ENCODE results near the gene PPFIA1.

Gene PPFIA1

DNA sequence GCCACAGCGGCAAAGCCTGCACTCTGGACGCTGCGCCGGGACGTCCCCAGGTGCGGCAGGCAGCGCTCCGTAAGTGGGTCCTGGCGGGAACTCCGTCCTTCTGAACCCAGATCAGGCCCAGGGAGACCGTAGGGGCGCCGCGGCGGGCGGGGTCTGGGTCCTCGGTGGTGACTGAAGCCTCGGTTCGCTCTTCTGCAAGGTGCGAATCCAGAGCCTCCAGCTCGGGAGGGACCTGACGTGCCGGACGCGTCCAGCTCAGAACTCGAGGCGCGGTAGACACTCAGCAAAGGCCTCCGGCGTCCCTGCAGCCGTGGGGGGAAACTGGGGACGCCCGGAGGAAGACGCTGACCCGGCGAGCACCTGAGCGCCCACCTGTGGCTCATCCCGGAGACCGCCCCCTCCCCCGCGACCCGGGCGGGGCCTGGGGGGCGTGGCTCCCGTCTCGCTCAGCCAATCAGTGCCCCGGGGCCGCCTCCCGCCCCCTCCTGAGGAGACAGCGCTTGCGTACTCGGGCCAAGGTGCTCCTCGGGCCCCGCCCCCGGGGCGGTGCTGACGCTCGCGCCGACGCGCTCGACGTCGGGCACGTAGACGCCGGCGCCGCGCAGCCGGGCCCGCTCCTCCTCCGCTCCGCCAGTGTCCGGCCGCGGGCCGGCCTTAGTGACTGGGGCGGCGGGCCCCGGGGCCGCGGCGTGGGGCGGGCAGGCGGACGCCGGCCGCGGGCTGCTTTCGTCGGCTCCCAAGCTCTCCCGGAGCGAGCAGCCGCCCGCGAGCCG is at the start of gene PPFIA1:
PPFIA1 (plus strand) TSS at position 587 of the 773 bp plus-strand sequence. CDS start 1,483 bp downstream, outside the sequence.
- peak; percentile 57 for DNase-seq

GRCh38 chr11:70220920-70221319 is 49.6 kb upstream of the PPFIA1 start:
- DNase-seq: no peak

DNA sequence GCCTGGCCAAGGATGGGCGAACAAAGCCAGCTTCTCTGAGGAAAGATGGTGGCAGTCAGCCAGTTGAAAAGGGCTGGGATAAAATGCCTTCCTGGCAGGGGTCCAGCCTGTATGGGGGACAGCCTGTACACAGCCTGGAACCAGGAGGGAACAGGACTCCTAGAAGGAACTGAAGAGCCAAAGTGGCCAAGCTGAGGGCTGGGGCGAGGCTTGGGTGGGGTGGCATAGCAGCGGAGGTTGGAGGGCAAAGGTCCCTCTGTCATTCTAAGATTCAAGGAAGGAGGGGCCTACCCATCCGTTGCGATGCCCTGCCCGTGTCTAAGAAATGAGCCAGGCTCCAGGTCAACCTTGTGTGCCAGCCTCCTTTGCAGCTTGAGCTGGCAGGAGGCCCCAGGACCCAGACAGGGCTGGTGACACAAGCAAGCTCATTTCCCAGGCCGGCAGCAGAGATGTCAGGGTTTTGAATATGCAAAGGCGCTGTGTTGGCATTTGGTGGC is 44.8 kb upstream of the PPFIA1 start:
- no peak for DNase-seq

GRCh38 chr11:70226183-70226582 is 44.3 kb upstream of the PPFIA1 start:
- no peak for DNase-seq

DNA sequence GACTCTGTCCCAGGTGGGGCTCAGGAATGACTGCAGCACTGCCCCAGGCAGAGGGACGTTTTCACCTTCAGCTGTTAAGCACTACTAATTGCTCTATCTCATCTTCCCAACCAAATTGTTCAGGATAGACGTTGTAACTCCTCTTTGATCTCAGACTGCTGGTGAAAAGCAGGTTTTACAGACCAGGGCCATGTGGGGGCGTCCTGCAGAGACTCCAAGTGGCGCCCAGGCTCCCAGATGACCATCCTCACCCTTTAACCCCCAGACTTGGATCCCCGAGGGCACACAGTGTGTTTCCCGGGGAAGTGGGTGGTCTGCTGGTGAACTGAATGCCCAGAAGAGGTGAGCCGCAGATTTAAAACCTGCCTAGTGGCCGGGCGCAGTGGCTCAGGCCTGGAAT is 43.5 kb upstream of the PPFIA1 start:
- DNase-seq: no peak

- DNase-seq: no peak
Measured at GRCh38 chr11:70229737-70230136, 40.8 kb upstream of the PPFIA1 start.

DNA sequence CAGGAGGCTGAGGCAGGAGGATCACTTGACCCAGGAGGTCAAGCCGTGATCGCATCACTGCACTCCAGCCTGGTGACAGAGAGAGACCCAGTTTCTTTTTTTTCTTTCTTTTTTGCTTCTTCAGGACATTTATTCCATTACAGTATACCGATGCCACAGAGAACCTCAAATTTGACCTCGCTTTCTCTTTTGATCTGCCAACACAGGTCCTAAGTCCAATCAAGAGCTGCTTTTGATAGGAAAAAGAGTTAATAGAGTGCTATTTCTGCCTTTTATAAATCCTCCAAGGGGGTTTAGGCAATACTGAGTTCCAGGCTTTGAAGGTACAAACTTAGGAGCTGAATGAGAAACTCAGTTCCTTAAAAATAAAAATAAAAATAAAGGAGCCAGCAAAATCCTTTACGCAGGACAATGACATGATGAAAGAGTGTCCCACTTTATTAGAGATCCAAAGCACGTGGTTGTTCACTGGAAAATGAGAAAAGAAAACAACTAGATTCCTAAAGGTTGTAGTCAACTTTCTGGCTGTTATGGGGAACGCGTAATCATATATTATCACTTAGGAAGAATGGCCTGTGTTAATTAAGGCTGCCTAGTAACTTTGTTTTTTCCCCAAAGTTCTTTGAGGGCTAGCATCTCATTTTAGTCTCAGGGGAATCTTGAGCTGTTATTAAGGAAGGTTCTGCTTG is 40.2 kb upstream of the PPFIA1 start:
- DNase-seq: no peak

GRCh38 chr11:70230840-70231710 is 39.4 kb upstream of the PPFIA1 start:
- DNase-seq: no peak

DNA sequence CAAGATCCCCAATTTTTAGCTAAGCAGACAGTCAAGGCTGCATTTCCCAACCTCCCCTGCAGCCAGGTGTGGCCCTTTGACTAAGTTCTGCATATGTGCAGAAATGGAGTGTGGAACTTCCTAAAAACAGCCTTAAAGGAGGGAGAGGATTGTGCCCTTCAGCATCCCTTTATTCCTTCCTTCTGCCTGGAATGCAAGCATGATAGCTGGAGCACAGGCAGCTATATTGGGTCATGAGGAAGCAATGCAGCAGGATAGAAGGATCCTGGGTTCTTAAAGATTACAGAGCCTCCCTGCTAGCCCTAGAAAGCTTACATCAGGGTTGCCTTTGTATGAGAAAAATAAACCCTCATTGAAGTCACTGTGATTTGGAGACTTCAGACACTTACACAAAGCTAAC is 37.5 kb upstream of the PPFIA1 start:
- no peak for DNase-seq

DNA sequence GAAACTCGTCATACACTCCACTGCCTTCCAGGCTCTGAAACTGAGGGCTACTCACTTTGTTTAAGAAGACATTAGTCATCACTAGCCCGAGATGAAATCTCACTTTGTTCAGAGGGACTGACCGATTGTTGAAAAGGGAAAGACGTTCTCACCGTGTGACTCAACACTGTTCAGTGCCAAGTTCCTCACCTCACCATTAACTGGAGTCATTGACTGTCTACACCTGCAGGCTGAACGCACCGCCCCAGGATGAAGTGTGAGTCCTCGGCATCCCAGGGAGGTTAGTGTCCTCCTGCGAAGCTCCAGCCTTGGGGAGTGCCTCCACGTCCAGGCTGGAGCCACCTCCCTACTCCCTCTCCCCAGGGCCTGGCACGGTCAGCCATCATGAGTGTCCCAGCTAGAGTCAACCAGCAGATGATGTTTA is 37.0 kb upstream of the PPFIA1 start:
- DNase-seq: no peak

DNA sequence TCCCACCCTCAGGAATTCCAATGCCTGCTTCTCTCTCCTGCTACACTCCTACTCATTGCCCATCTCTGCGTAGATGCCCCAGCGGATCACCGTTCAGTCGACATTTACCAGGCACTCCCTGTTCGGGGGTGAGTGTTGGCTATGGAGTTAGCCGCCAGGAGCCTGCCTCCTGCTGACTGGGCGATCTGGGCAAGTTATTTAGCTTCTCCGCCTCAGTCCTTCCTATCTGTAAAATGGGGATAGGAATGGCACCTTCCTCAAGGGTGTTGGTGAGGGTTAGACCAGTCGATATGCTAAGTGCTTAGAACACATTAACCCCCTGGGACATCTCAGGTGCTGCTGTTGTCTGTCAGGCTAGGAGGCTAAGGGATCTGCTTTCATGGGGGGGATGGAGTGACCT is 36.5 kb upstream of the PPFIA1 start:
- DNase-seq: no peak

GRCh38 chr11:70240337-70240736 is 30.2 kb upstream of the PPFIA1 start:
- DNase-seq: no peak

DNA sequence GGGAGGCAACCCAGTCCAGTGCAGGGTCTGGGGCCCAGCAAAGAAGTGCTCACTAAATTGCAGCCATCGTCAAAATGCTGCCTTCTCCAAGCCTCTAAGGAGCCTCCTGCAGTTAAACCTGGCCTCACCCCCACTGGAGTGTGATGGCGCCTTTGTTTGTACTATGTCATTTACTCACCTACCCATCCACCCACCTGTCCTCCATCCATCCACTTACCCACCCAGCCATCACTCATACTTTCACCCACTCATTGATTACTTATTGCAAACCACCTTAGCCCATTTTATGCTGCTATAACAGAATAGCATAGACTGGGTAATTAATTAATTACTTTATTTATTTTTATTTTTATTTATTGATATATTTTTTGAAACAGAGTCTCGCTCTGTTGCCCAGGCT is 28.8 kb upstream of the PPFIA1 start:
- DNase-seq: no peak

DNA sequence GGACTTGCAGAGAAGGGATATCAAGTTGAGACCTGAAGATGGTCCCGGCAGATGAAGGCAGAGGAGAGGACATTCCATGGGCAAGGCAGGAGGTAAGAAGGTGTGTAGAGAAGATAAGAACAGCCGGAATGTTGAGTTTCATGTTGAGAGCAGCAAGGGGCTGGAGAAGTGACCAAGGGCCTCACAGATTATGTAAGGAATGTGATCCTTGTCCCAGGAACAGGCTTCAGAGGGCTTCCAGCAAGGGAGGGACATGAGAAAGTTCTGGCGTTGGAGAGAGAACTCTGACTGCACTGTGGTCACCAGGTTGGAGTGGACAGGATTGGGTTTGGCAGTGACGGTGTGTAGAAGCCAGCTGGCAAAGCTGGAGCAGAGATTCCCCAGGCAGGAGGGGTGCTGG is 27.6 kb upstream of the PPFIA1 start:
- DNase-seq: no peak

DNA sequence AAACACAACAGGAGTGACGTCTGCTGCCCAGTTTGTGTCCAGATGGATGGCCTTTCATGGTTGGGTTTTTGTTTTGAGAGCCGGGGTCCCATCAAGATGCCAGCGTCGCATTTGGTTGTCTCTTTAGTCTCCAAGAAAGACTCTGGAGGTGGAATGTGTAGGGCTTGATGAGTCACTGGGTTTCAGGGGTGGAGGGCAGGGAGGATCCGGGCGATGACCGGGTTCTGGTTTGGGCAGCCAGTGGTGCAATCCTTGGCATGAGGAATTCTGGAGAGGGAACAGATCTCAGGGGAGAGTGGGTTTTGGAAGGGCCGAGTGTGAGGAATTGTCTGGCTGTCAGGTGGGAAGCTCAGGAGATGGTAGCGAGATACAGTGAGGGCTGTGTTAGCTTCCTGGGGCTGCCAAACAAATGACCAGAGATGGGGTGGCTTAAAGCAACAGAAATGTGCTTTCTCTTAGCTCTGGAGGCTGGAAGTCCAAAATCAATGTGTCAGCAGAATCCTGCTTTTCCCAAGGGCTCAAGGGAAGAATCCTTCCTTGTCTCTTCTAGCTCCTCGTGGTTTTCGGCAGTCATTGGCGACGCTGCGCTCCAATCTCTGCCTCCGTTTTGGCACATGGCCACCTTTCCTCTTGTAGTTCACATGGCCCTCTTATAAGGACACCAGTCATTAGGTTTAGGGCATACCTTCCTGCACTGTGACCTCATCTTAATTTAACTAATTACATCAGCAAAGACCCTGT is 26.4 kb upstream of the PPFIA1 start:
- no peak for DNase-seq

- DNase-seq: no peak
Measured at GRCh38 chr11:70244698-70245097, 25.8 kb upstream of the PPFIA1 start.

DNA sequence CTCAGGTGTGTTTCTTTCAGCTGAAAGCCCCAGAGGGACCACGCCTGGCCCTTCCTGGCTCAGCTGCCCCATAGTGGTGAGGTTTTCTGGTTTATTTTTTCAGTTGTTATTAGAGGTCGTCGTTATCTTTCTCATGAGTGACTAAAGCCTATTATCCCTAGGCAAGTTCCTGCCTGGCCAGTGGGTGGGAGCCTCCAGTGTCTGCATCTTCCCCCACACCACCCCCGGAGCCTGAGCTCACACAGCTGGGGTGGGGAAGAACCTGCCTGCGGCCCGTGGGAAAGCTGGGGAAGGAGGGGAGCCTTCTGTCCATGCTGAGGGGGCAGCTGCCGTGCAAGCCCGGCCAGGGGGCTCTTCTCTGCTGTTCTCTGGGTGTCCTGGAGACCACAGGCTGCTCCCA is 24.3 kb upstream of the PPFIA1 start:
- no peak for DNase-seq

- DNase-seq: no peak
Measured at GRCh38 chr11:70247042-70247709, 23.3 kb upstream of the PPFIA1 start.

DNA sequence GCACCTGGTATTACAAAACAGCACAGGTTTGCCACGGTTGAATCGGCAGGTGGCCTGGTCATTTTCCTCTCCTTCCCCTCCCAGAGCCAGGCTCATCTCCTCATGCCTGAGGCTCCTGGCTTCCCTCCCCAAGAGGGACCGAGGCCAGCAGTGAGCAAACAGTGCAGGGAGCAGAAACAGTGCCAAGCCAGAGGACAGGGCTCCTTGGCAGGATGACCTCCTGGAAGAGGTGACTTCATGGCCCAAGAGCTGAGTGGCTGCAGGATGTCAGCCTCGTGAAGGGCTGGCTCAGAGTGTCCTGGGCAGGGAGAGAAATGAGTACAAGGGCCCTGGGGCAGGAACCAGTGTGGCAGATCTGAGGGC is 22.8 kb upstream of the PPFIA1 start:
- no peak for DNase-seq

GRCh38 chr11:70250876-70251658 is 19.4 kb upstream of the PPFIA1 start:
- DNase-seq: no peak

GRCh38 chr11:70251659-70252321 is 18.7 kb upstream of the PPFIA1 start:
- DNase-seq: no peak
